Keratinocyte (primary cell): Measurements from ENCODE around the gene EXOC6B.

Source experiments
- EZH2 ChIP-seq: IDR thresholded peaks from one replicate; pipeline ENCODE4 v1.6.1; 2012; ENCODE audit warnings: inconsistent platforms, mild to moderate bottlenecking, low read length, moderate library complexity
- TF ChIP-seq, protein P1 (sequence below), 3 experiments: IDR thresholded peaks in 1 of 3; conservative IDR thresholded peaks in 1 of 3; optimal IDR thresholded peaks in 1 of 3; 2 replicates in 2 of 3; 3 replicates in 1 of 3; pipeline versions ENCODE3 to v1.5.1; 2011; ENCODE audit warnings: low read length in 3 of 3, mild to moderate bottlenecking in 3 of 3, moderate library complexity in 2 of 3, control low read depth in 1 of 3, inconsistent platforms in 1 of 3; ENCODE audit not compliant: insufficient read depth in 2 of 3; ENCODE audit errors: extremely low read depth in 1 of 3

DNA sequence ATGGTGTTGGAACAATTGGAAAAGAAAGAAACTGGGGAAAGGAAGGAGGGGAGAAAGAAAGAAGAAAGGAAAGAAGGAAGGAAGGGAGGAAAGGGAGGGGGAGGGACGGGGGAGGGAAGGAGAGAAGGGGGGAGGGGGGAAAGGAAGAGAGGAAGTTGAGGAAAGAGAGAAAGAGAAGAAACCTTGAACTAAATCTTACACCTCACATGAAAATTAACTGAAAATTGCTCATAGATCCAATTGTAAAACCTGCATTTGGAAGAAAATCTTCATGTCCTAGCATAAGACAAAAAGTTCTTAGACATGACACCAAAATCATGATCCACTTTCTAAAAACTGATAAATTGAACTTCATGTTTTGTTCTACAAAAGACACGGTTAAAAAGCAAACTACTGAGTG, 163.8 kb downstream of the EXOC6B start:
- TF ChIP-seq EZH2, result no peak
- TF ChIP-seq, protein P1, sequence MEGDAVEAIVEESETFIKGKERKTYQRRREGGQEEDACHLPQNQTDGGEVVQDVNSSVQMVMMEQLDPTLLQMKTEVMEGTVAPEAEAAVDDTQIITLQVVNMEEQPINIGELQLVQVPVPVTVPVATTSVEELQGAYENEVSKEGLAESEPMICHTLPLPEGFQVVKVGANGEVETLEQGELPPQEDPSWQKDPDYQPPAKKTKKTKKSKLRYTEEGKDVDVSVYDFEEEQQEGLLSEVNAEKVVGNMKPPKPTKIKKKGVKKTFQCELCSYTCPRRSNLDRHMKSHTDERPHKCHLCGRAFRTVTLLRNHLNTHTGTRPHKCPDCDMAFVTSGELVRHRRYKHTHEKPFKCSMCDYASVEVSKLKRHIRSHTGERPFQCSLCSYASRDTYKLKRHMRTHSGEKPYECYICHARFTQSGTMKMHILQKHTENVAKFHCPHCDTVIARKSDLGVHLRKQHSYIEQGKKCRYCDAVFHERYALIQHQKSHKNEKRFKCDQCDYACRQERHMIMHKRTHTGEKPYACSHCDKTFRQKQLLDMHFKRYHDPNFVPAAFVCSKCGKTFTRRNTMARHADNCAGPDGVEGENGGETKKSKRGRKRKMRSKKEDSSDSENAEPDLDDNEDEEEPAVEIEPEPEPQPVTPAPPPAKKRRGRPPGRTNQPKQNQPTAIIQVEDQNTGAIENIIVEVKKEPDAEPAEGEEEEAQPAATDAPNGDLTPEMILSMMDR (optimal IDR thresholded peaks at IDR 0.05 in 1 of 3, IDR thresholded peaks at IDR 0.05 in 1 of 3, conservative IDR thresholded peaks at IDR 0.05 in 1 of 3; ENCODE audit: extremely low read depth in 1 of 3, insufficient read depth in 2 of 3, low read length in 3 of 3), result no peak
